Hepatocyte (in vitro differentiated cells): ENCODE data around the gene PKD1L1. TPM values are rescaled to one million over a fixed set of nuclear protein-coding genes. Genes with fewer than 3 reads are reported as not detected.
"Not testable (repeated sequence)": the region's sequence is repeated elsewhere in the genome, so short reads cannot be mapped to it uniquely, and the experiment has no call there.

Experiments used
- DNase-seq: peaks from one replicate; pipeline ENCODE4 v3.0.0-alpha.2; 2016; ENCODE audit warnings: low spot score
- H2AFZ ChIP-seq: fragments of 200-600 bp; sonication (generic); 2 replicates; pipeline ENCODE4 v1.6.0; 2016; ENCODE audit warnings: antibody characterized with exemption, mild to moderate bottlenecking
- H3K27ac ChIP-seq: fragments of 200-600 bp; sonication (generic); 2 replicates; pipeline ENCODE4 v1.5.1; 2016; ENCODE audit warnings: mild to moderate bottlenecking
- H3K27me3 ChIP-seq: fragments of 200-600 bp; sonication (generic); 2 replicates; pipeline ENCODE4 v1.6.1; 2016
- H3K36me3 ChIP-seq: fragments of 200-600 bp; sonication (generic); replicated peaks from 2 replicates; pipeline ENCODE4 v1.5.1; 2016; ENCODE audit warnings: low read depth; ENCODE audit not compliant: insufficient read depth
- H3K4me1 ChIP-seq: fragments of 200-600 bp; sonication (generic); 2 replicates; pipeline ENCODE4 v1.5.1; 2016; ENCODE audit warnings: mild to moderate bottlenecking, moderate library complexity; ENCODE audit not compliant: insufficient read depth
- H3K4me2 ChIP-seq: fragments of 200-600 bp; sonication (generic); 2 replicates; pipeline ENCODE4 v1.6.0; 2016
- H3K4me3 ChIP-seq: fragments of 200-600 bp; sonication (generic); 2 replicates; pipeline ENCODE4 v1.5.1; 2016; ENCODE audit warnings: mild to moderate bottlenecking
- H3K79me2 ChIP-seq: fragments of 200-600 bp; sonication (generic); 2 replicates; pipeline ENCODE4 v1.6.0; 2017; ENCODE audit warnings: mild to moderate bottlenecking
- H3K9me2 ChIP-seq: fragments of 200-600 bp; sonication (generic); replicated peaks from 2 replicates; pipeline ENCODE4 v1.6.0; 2017; ENCODE audit warnings: mild to moderate bottlenecking; ENCODE audit not compliant: insufficient read depth
- H3K9me3 ChIP-seq: fragments of 200-600 bp; sonication (generic); 2 replicates; pipeline ENCODE4 v1.5.1; 2016; ENCODE audit warnings: low read depth, mild to moderate bottlenecking
- H4K20me1 ChIP-seq: fragments of 200-600 bp; sonication (generic); 2 replicates; pipeline ENCODE4 v1.6.0; 2016; ENCODE audit warnings: mild to moderate bottlenecking; ENCODE audit not compliant: insufficient read depth, poor library complexity, severe bottlenecking
- CTCF ChIP-seq: fragments of 200-600 bp; sonication (generic); IDR thresholded peaks from 2 replicates; pipeline ENCODE4 v1.5.1; 2016; ENCODE audit warnings: antibody characterized with exemption, mild to moderate bottlenecking; ENCODE audit not compliant: poor library complexity
- EZH2 ChIP-seq: fragments of 200-600 bp; sonication (generic); IDR thresholded peaks from 2 replicates; pipeline ENCODE4 v1.6.1; 2016; ENCODE audit warnings: antibody characterized with exemption, mild to moderate bottlenecking, borderline replicate concordance
- EZH2phosphoT487 ChIP-seq: fragments of 200-600 bp; sonication (generic); IDR thresholded peaks from one replicate; pipeline ENCODE4 v1.6.1; 2018; ENCODE audit warnings: antibody characterized with exemption, mild to moderate bottlenecking, low read depth, moderate library complexity; ENCODE audit not compliant: unreplicated experiment, severe bottlenecking
- WGBS: methylation state at CpG from one replicate; pipeline ENCODE4 v1.1.6; 2016; ENCODE audit warnings: low lambda C conversion rate; ENCODE audit errors: missing lambda C conversion rate; 5-methylcytosine and 5-hydroxymethylcytosine counted together
- polyA plus RNA-seq: library from polyadenylated mRNA; unstranded; fragments of >200 nt; fragmentation: Nextera tagmentation; extraction: Ambion mirVana; gene quantifications from 2 replicates; pipeline ENCODE4 v1.2.1, GENCODE V29; 2016
- total RNA-seq: library from RNA; depleted of rRNA; stranded (reverse); fragments of >200 nt; gene quantifications from 2 replicates; pipeline ENCODE4 v1.2.3, GENCODE V29; 2014

Gene PKD1L1
- total and polyA plus RNA-seq, 2 experiments from 2014 or later: 0.07 TPM

GRCh38 chr7:47794016-47794415 lies 154.2 kb downstream of the PKD1L1 start:
- Histone ChIP-seq H3K4me1 (no peaks in the 10 kb centered on the region), H3K9me2 (no peaks in the 10 kb centered on the region), H3K36me3 (no peaks in the 10 kb centered on the region), H4K20me1 (no peaks in the 10 kb centered on the region), H3K27ac (no peak overlapping the region), H3K27me3 (no peaks in the 10 kb centered on the region), H3K4me2 (no peak overlapping the region), H3K79me2 (no peaks in the 10 kb centered on the region), H3K4me3 (no peak overlapping the region), H3K9me3 (no peaks in the 10 kb centered on the region), H2AFZ (no peak overlapping the region)
- whole genome bisulfite sequencing: 66% methylated on average over 4 of the region's 4 CpGs
- DNase-seq: no peak
- no peak for TF ChIP-seq EZH2phosphoT487
- TF ChIP-seq CTCF: no peak
- no peak for TF ChIP-seq EZH2

- WGBS: 58% methylated on average over 5 of the region's 5 CpGs
- DNase-seq: not testable (repeated sequence)
These were observed 155.1 kb downstream of the PKD1L1 start for GRCh38 chr7:47793186-47793585.

GRCh38 chr7:47792521-47793121 lies 155.6 kb downstream of the PKD1L1 start:
- Histone ChIP-seq H3K36me3 (no peaks in the 10 kb centered on the region), H2AFZ (no peak overlapping the region), H3K9me3 (no peaks in the 10 kb centered on the region), H3K79me2 (no peaks in the 10 kb centered on the region), H3K9me2 (no peaks in the 10 kb centered on the region), H3K4me3 (no peak overlapping the region), H3K4me2 (no peak overlapping the region), H3K4me1 (peaks cover 2% of the 10 kb centered on the region), H3K27me3 (no peaks in the 10 kb centered on the region), H4K20me1 (no peaks in the 10 kb centered on the region), H3K27ac (no peak overlapping the region)
- DNase-seq: no peak
- WGBS: 71% methylated on average over 3 of the region's 3 CpGs
- TF ChIP-seq CTCF (peak; percentile 42), EZH2 (no peak), EZH2phosphoT487 (no peak)

More at GRCh38 chr7:47793186-47793585, 155.1 kb downstream of the PKD1L1 start:
- not testable (repeated sequence) for H3K9me2 ChIP-seq, H3K4me3 ChIP-seq, H4K20me1 ChIP-seq, H3K4me1 ChIP-seq, H3K27ac ChIP-seq, H3K4me2 ChIP-seq, H3K9me3 ChIP-seq, H3K36me3 ChIP-seq, H3K79me2 ChIP-seq, H2AFZ ChIP-seq, H3K27me3 ChIP-seq

GRCh38 chr7:47791682-47792081 lies 156.6 kb downstream of the PKD1L1 start:
- 82% methylated on average over 4 of the region's 4 CpGs for WGBS
- H3K27ac ChIP-seq: no peak overlapping the region
- DNase-seq: no peak

More at GRCh38 chr7:47791682-47792081, 156.6 kb downstream of the PKD1L1 start:
- Histone ChIP-seq H3K36me3 (no peaks in the 10 kb centered on the region), H3K9me2 (no peaks in the 10 kb centered on the region), H3K4me1 (peaks cover 12% of the 10 kb centered on the region), H3K79me2 (no peaks in the 10 kb centered on the region), H3K9me3 (no peaks in the 10 kb centered on the region), H2AFZ (no peak overlapping the region), H4K20me1 (no peaks in the 10 kb centered on the region), H3K27me3 (no peaks in the 10 kb centered on the region), H3K4me3 (no peak overlapping the region), H3K4me2 (no peak overlapping the region)
- TF ChIP-seq CTCF: no peak
- no peak for TF ChIP-seq EZH2phosphoT487
- no peak for TF ChIP-seq EZH2
